MG63 (cell line): ENCODE results near the gene SYT1. TPM values are rescaled to one million over a fixed set of nuclear protein-coding genes. Genes with fewer than 3 reads are reported as not detected.

Experiments
- DNase-seq: peaks from one replicate; pipeline ENCODE4 v3.0.0-alpha.2; 2020
- H3K27me3 ChIP-seq: fragments of 250-450 bp; sonication (Bioruptor Pico); 2 replicates; pipeline ENCODE4 v1.5.1; 2020; ENCODE audit warnings: mild to moderate bottlenecking, moderate library complexity
- H3K36me3 ChIP-seq: fragments of 250-450 bp; sonication (Bioruptor Pico); 2 replicates; pipeline ENCODE4 v1.5.1; 2020; ENCODE audit warnings: mild to moderate bottlenecking, moderate library complexity
- H3K4me3 ChIP-seq: fragments of 250-450 bp; sonication (Bioruptor Pico); 2 replicates; pipeline ENCODE4 v1.5.1; 2020; ENCODE audit warnings: mild to moderate bottlenecking, moderate library complexity
- H3K9me3 ChIP-seq: fragments of 250-450 bp; sonication (Bioruptor Pico); 2 replicates; pipeline ENCODE4 v1.5.1; 2020; ENCODE audit warnings: mild to moderate bottlenecking, moderate library complexity
- total RNA-seq: library from RNA; depleted of rRNA; stranded (reverse); fragments of >200 nt; shearing (Covaris generic); gene quantifications from 2 replicates; pipeline ENCODE4 v1.2.3, GENCODE V29; 2014; ENCODE audit warnings: low replicate concordance

SYT1 gene
- total RNA-seq, 1 experiment from 2014 or later: not detected

- Histone ChIP-seq H3K4me3 (no peak overlapping the region), H3K9me3 (no peaks in the 10 kb centered on the region), H3K36me3 (no peaks in the 10 kb centered on the region), H3K27me3 (no peaks in the 10 kb centered on the region)
- DNase-seq: peak; percentile 12
Measured at GRCh38 chr12:79344855-79345847, 480.6 kb downstream of the SYT1 start.

- no peak for DNase-seq
- H3K36me3 ChIP-seq: no peaks in the 10 kb centered on the region
- H3K9me3 ChIP-seq: no peaks in the 10 kb centered on the region
- H3K4me3 ChIP-seq: no peak overlapping the region
- no peaks in the 10 kb centered on the region for H3K27me3 ChIP-seq
Measured at GRCh38 chr12:79347866-79348265, 483.3 kb downstream of the SYT1 start.

- Histone ChIP-seq H3K27me3 (no peaks in the 10 kb centered on the region), H3K36me3 (no peaks in the 10 kb centered on the region), H3K4me3 (no peak overlapping the region), H3K9me3 (no peaks in the 10 kb centered on the region)
- no peak for DNase-seq
Measured at GRCh38 chr12:79351251-79351650, 486.7 kb downstream of the SYT1 start.

GRCh38 chr12:79356216-79356615 is 491.6 kb downstream of the SYT1 start:
- no peaks in the 10 kb centered on the region for H3K27me3 ChIP-seq
- no peak overlapping the region for H3K4me3 ChIP-seq
- H3K9me3 ChIP-seq: no peaks in the 10 kb centered on the region
- H3K36me3 ChIP-seq: no peaks in the 10 kb centered on the region
- DNase-seq: no peak

GRCh38 chr12:79357048-79357447 is 492.5 kb downstream of the SYT1 start:
- no peaks in the 10 kb centered on the region for H3K9me3 ChIP-seq
- no peak for DNase-seq
- H3K4me3 ChIP-seq: no peak overlapping the region
- no peaks in the 10 kb centered on the region for H3K36me3 ChIP-seq
- H3K27me3 ChIP-seq: no peaks in the 10 kb centered on the region

- no peak for DNase-seq
Measured at GRCh38 chr12:79358716-79359300, 494.2 kb downstream of the SYT1 start.

GRCh38 chr12:79360286-79360685 is 495.7 kb downstream of the SYT1 start:
- Histone ChIP-seq H3K4me3 (no peak overlapping the region), H3K27me3 (no peaks in the 10 kb centered on the region), H3K9me3 (no peaks in the 10 kb centered on the region), H3K36me3 (no peaks in the 10 kb centered on the region)
- DNase-seq: no peak

More at GRCh38 chr12:79358716-79359300, 494.2 kb downstream of the SYT1 start:
- H3K9me3 ChIP-seq: no peaks in the 10 kb centered on the region
- no peaks in the 10 kb centered on the region for H3K36me3 ChIP-seq
- H3K27me3 ChIP-seq: no peaks in the 10 kb centered on the region
- no peak overlapping the region for H3K4me3 ChIP-seq

GRCh38 chr12:79360936-79361335 is 496.4 kb downstream of the SYT1 start:
- Histone ChIP-seq H3K9me3 (no peaks in the 10 kb centered on the region), H3K4me3 (no peak overlapping the region), H3K36me3 (no peaks in the 10 kb centered on the region), H3K27me3 (no peaks in the 10 kb centered on the region)
- no peak for DNase-seq

- Histone ChIP-seq H3K36me3 (no peaks in the 10 kb centered on the region), H3K4me3 (no peak overlapping the region), H3K9me3 (no peaks in the 10 kb centered on the region), H3K27me3 (no peaks in the 10 kb centered on the region)
- no peak for DNase-seq
Measured at GRCh38 chr12:79364197-79364596, 499.6 kb downstream of the SYT1 start.

- H3K27me3 ChIP-seq: no peaks in the 10 kb centered on the region
- H3K36me3 ChIP-seq: no peaks in the 10 kb centered on the region
- no peak overlapping the region for H3K4me3 ChIP-seq
- no peaks in the 10 kb centered on the region for H3K9me3 ChIP-seq
- DNase-seq: no peak
Measured at GRCh38 chr12:79366374-79366773, 501.8 kb downstream of the SYT1 start.

GRCh38 chr12:79367032-79367589 is 502.5 kb downstream of the SYT1 start:
- H3K27me3 ChIP-seq: no peaks in the 10 kb centered on the region
- DNase-seq: no peak
- no peaks in the 10 kb centered on the region for H3K36me3 ChIP-seq
- H3K9me3 ChIP-seq: no peaks in the 10 kb centered on the region
- no peak overlapping the region for H3K4me3 ChIP-seq

- no peak overlapping the region for H3K4me3 ChIP-seq
- DNase-seq: no peak
- H3K36me3 ChIP-seq: no peaks in the 10 kb centered on the region
- no peaks in the 10 kb centered on the region for H3K9me3 ChIP-seq
- H3K27me3 ChIP-seq: no peaks in the 10 kb centered on the region
Measured at GRCh38 chr12:79370021-79370420, 505.4 kb downstream of the SYT1 start.

GRCh38 chr12:79371226-79371625 is 506.7 kb downstream of the SYT1 start:
- H3K27me3 ChIP-seq: no peaks in the 10 kb centered on the region
- no peaks in the 10 kb centered on the region for H3K36me3 ChIP-seq
- H3K4me3 ChIP-seq: no peak overlapping the region
- H3K9me3 ChIP-seq: no peaks in the 10 kb centered on the region
- DNase-seq: no peak

- Histone ChIP-seq H3K4me3 (no peak overlapping the region), H3K9me3 (no peaks in the 10 kb centered on the region), H3K36me3 (no peaks in the 10 kb centered on the region), H3K27me3 (no peaks in the 10 kb centered on the region)
- DNase-seq: peak; percentile 37
Measured at GRCh38 chr12:79373896-79374499, 509.4 kb downstream of the SYT1 start.

- no peaks in the 10 kb centered on the region for H3K36me3 ChIP-seq
- H3K4me3 ChIP-seq: no peak overlapping the region
- H3K27me3 ChIP-seq: no peaks in the 10 kb centered on the region
- DNase-seq: no peak
- H3K9me3 ChIP-seq: no peaks in the 10 kb centered on the region
Measured at GRCh38 chr12:79374545-79374944, 510.0 kb downstream of the SYT1 start.

- no peak for DNase-seq
- no peaks in the 10 kb centered on the region for H3K36me3 ChIP-seq
- no peaks in the 10 kb centered on the region for H3K27me3 ChIP-seq
- H3K4me3 ChIP-seq: no peak overlapping the region
- H3K9me3 ChIP-seq: no peaks in the 10 kb centered on the region
Measured at GRCh38 chr12:79375050-79375449, 510.5 kb downstream of the SYT1 start.

GRCh38 chr12:79378496-79378895 is 513.9 kb downstream of the SYT1 start:
- H3K9me3 ChIP-seq: no peaks in the 10 kb centered on the region
- no peak for DNase-seq
- no peaks in the 10 kb centered on the region for H3K36me3 ChIP-seq
- no peak overlapping the region for H3K4me3 ChIP-seq
- H3K27me3 ChIP-seq: no peaks in the 10 kb centered on the region
